NCI-H2081 treated with DMSO at 0.1 percent for 48 hours (cell line): Measurements from ENCODE around the gene MAPK8.
"Not testable (repeated sequence)": the region's sequence is repeated elsewhere in the genome, so short reads cannot be mapped to it uniquely, and the experiment has no call there.

Experiments
- DNase-seq: peaks from one replicate; lab custom pipeline; 2025; lab: John Stamatoyannopoulos, UW

The MAPK8 gene

GRCh38 chr10:48418189-48418788 lies 111.8 kb downstream of the MAPK8 start:
- DNase-seq, result no peak

DNA sequence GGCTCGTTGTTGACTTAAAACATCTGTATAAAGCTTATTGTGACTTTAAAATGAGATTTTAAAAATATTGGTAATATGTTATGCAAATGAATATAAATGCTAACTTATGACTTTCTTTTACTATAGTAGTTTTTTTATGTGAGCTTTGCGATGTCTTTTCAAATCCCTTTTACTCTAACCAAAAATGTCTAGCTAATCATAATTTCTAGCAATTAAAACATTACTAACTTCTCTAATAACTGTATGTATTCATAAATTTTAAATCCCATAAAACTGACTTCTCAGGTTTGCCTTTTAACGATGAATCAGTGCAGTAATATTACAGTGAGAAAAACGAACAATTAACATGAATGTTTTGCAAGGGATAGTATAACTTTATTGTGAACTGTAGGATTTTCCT lies 113.2 kb downstream of the MAPK8 start:
- DNase-seq, result no peak

DNA sequence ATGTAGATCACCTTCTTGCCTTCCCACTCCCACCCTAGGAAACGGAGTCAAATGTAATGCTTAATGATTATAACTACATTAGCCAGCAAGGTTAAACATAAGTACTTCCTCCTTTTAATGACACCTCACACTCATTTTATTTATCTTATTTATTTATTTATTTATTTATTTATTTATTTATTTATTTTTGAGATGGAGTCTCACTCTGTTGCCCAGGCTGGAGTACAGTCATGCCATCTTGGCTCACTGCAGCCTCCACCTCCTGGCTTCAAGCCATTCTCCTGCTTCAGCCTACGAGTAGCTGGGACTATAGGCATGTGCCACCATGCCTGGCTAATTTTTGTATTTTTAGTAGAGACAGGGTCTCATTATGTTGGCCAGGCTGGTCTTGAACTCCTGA lies 115.4 kb downstream of the MAPK8 start:
- DNase-seq, result not testable (repeated sequence)

GRCh38 chr10:48423884-48424283 lies 117.4 kb downstream of the MAPK8 start:
- DNase-seq, result no peak

- no peak for DNase-seq
Measured at GRCh38 chr10:48428896-48429295, 122.4 kb downstream of the MAPK8 start.

- no peak for DNase-seq
Measured at GRCh38 chr10:48429309-48429708, 122.8 kb downstream of the MAPK8 start.

DNA sequence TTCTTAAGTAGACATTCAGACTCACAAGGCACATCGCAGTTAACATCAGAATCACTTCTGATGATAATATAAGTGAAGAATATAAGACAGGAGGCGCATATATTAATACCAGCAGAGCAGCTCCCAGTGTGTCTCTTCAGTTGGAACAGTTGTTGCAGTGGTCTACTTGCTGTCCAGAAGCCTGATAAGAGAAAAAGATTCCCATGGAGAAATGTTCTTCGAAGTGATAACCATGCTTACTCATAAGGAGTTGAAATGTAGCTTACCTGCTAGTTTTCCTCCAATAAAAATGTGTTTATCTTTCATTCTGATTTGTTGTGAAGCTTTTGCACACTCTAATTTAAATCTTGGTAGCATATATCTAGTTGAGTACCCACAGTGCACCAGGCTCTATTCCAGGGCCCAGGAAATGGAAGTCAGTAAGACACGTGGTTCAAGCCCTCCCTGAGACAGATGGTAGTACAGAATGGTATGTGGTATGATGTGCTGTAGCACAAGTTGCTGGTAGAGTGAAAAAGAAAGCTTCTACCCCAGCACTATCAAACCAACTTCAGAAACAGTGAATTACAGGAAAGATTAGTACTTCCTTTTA lies 124.0 kb downstream of the MAPK8 start:
- no peak for DNase-seq

GRCh38 chr10:48431871-48432270 lies 125.4 kb downstream of the MAPK8 start:
- no peak for DNase-seq

DNA sequence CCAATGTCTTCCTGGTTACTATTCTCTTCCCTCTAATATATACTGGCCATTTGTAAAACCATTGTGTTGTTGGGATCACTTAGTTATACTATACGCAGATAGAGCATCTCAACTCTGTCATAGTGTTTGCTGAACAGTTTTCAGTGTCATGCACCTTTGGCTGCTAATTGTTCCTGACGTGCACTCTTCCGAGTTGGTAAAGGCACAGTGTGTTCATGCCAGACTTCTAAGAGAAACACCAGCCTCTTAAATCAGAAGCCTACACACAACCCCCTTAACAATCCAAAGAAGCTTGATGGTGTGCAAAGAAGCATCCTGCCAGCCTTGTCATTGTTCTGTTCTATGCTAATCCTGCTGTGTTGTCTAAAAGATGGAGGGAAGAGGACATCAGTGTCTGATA lies 131.1 kb downstream of the MAPK8 start:
- DNase-seq, result no peak

GRCh38 chr10:48439031-48439430 lies 132.6 kb downstream of the MAPK8 start:
- DNase-seq, result no peak

GRCh38 chr10:48439581-48440041 lies 133.1 kb downstream of the MAPK8 start:
- DNase-seq, result no peak

- DNase-seq, result no peak
Measured at GRCh38 chr10:48440771-48441170, 134.3 kb downstream of the MAPK8 start.

GRCh38 chr10:48442090-48442808 lies 135.8 kb downstream of the MAPK8 start:
- DNase-seq, result no peak

- no peak for DNase-seq
Measured at GRCh38 chr10:48442809-48443177, 136.3 kb downstream of the MAPK8 start.

DNA sequence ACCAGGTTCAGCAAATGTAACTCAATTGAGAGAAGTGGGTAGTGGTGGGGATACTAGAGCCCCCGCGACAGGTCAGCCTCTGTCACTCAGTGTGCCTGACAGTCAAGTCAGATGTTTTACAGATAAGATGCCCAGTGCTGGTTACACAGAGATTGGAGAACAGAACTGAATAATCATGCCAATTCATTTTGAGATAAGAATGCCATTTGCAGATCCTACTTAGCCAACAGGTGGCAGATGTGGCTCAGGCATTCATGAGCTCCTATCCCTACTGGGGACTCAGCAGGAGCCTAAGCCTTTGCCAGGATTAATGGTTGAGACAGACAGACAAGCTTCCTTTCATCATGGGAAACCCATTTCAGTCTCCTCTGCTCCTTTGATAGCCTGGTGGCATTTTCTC lies 137.8 kb downstream of the MAPK8 start:
- no peak for DNase-seq

DNA sequence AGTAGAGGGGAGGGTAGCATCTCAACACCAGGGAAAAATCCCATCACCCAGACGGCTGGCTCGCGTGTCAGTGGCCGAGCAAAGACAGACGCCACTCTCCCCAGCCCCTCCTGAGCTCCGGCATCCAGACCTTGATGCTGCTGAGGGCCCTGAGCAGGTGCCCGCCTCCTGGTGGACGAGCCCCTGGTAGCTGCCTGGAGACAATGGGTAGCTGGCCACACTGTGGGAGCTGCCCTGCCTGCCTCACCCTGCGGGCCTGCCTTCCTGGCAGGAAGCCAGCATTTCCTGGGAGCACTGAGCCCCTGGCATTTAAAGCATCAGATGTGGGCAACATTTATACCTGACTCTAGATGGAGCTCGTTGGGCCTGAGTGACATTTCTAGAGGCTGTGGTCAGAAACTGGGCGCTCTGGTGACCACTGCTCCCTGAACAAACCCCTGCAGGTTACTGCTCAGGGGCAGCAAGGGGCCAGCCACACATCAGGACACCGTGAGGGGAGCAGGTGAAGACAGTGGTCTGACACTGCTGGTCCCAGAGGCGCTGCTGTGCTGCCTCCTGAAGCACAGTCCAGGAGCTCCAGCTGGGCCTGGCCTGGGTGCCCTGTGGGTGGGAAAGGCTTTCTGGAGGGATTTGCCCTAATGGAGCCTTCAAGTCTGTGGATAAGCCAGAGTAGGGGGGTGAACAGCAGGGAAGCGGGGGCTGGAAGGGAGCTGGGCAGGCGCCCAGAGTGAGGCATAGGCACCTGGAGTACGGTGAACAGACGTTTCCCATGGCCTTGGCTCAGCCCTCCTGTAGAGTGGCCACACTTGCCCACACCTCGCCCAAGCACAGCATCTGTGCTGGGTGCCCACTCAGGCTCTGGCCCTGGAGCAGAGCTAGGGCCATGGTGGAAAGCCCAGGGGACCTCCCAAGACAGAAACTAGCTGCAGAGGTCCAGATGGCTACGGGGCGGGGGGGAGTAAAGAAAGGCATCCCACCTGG lies 138.7 kb downstream of the MAPK8 start:
- no peak for DNase-seq

DNA sequence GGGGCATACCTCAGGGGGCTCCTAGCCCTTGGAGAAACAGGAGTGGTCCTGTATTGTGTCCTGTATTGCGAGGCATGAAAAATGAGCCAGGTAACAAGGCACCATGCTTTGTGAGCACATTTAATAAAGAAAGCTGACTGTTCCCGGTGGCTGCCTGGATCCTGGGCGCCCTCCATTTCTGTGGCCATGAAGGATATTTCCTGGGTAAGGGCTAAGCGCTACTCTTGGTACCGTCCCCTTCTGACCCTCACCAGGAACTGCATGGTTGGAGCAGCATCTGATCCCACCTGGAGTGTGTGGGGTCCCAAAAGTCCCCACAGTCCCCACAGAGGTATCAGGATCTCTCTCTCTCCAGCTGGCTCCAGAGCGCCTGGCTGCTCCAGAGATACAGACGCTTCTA lies 139.5 kb downstream of the MAPK8 start:
- no peak for DNase-seq

- DNase-seq, result no peak
Measured at GRCh38 chr10:48446785-48447184, 140.3 kb downstream of the MAPK8 start.

DNA sequence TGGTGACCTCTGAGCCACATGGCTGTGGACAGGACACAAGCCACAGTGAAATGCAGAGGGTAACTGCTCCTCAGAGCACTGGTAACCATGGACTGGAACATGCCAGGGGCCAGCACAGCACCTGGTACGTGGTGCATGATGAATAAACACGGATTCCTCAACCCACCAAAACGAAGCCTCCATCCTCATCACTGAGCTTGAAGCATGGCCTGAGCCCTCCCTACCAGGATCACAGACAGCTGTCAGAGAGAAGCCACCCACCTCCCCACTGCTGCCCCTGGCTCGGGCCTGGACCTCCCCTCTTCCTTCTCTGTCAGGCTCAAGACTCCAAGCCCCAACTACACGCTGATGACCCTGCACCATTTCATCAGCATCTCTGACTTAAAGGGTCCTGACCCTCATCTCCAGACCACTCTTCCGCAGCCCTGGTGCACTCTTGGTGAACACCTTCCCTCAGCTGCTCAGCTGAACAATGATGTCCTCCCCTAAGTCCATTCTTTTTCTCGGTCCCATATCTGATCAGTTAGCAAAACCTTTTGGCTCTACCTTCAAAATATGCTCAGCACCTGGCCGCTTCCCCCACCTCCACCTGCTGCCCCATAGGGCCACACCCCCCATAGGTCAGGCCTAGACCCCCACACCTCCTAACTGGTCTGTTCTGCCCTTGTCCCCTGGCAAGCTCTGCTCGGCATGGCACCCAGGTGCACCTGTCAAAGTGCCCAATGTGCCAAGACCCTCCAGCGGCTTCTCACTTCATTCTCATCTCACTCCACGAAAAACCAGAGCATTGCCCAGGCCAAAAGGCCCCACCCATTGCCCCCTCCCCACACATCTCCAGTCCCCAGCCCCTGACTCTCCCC lies 141.1 kb downstream of the MAPK8 start:
- DNase-seq, result no peak

DNA sequence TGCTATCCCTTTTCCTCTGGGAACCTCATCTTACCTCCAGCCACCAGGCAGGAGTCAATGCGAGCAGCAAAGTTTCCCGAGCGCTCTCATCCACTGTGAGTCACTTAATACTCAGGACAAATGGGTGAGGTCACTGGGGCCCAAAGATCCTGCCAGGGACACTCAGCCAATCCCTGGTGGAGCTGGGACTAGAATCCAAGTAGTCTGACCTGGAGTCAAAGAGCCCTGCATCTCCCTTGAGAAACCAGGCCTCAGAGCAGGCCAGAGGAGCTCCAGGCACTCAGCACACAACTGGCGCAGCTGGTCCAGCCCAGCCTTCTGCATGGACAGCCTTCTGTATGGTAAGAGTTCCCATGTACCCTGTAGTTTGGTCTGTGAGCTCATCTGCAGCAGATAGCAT lies 142.3 kb downstream of the MAPK8 start:
- no peak for DNase-seq

GRCh38 chr10:48449501-48450232 lies 143.2 kb downstream of the MAPK8 start:
- no peak for DNase-seq
